Fibroblast of upper back skin (primary cell): ENCODE measurements around the gene PCSK4.
A peak's percentile ranks its signal among the peaks of the same experiment; 100 is the strongest.
"Not testable (repeated sequence)": the region's sequence is repeated elsewhere in the genome, so short reads cannot be mapped to it uniquely, and the experiment has no call there.

Experiments
- DNase-seq: peaks from one replicate; pipeline ENCODE4 v3.0.0-alpha.2; 2013

PCSK4 gene

DNA sequence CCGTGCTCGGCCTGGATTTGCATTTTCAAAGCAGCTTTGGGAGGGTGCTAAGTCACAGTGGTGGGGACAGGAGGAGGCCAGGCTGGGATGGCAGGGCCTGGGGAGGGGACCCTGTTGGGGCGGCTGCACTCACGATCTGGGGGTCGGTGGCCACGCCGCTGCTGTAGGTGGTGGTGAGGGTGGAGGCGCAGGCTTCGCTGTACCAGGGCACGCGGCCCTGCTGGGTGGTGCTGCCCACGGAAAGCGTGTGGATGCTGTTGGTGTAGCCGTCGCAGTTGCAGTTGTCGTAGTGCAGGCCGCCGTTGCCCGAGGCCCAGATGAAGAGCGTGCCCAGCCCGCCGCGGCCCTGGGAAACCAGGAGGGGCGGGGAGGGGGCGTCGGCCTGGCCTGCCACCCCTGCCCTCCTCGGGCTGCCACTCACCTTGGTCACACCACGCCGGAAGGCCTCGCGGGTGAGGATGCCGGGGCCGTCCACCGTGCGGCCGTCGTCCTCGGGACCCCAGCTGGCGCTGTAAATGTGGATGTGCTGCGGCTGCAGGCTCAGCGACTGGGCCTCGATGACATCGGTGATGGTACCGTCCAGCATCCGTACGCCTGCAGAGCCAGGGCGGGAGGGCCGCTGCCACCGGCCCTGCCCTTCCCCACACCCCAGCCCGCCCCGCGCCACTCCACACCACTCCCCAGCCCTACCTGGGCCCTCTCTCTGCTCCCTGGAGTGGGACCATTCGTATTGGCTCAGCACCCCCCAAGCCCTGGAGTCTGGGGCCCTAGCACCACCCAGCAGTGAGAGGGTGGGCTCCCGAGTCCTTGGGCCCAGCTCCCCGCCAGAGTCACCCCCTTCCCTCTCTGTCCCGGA lies 3.2 kb downstream of the PCSK4 start:
- no peak for DNase-seq

- DNase-seq: no peak
These were observed 6.1 kb downstream of the PCSK4 start for GRCh38 chr19:1483979-1484428.

- no peak for DNase-seq
These were observed 6.8 kb downstream of the PCSK4 start for GRCh38 chr19:1483131-1483978.

DNA sequence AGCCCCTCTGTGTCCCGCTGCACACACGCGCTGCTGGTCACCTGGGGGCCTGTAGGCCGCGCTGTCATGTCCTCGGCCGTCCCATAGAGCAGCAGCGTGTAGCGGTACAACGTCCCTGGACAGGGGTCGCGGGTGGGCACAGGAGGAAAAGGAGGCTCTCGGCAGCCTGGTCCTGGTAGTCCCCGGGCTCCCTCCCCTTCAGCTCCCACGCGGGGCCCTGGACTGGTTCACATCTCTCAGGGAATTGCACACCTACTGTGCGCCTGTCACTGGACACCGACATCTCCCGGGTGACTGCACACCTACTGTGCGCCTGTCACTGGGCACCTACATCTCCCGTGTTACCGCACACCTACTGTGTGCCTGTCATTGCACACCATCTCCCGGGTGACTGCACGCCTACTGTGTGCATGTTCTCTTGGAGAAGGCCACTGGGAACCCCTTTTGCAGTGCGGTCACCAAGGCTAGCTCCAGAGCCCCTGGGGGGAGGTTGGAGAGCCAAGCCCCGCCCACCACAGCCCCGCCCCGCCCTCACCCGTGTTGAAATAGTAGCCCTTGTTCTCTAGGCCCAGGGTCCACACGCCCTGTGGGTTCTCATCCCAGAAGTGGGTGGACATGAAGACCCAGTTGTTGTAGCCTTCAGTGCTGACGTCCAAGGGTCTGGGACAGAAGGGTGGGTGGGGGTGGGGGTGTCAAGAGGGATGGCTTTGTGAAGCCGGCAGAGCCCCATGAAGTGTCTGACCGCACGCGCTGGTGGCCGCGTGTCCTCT lies 7.6 kb downstream of the PCSK4 start:
- no peak for DNase-seq

DNA sequence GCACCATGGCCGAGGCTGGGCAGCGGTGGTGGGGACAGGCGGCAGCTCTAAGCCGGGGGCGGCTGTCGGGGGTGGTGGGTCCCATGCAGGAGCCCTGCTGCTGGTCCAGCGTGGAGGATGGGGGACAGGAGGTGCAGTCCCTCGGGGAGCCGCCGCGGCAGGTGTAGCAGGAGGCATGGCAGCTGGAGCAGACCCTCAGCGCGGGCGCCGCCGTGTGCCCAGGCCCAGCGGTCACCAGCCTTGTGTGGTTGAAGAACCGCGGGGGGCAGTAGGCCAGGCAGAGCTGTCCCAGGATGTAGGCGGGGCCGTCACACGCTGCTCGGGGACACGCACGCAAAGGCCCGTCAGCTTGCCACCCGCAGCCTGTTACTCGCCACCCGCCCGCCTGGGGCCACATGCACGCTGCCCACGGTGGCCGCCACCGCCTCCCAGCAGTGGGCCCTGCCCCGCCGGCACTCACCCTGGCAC lies 8.2 kb downstream of the PCSK4 start:
- DNase-seq: no peak

DNA sequence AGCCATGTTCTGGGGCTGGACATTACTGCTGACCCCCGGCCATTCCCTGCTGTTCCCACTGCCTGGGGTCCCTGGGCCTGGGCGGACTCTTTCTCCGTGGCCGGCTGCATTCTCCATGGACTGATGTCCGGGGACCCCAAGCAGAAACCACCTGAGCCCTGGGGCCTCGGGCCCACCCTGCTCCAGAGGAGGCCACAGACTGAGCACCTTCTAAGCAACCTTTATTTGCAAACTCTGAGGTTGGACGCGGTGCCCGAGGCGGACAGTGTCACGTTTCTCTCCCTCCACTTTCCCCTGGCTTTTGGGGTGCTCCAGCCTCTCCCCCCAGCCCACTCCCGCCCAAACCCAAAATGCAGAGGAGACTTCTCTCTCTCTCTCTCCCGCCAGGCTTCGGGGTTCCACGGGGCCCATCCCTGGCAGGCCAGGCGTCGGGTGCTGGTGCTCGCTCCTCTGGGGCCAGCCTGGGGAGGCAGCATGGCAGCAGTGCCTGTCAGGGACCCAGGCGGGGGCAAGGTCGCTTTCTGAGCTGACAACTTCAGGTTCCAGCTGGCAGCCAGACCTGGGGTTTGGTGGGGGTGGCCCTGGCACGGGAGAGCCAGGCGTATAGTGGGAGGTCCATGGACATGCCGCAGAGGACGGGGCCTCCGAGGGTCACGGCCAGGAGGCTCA lies 8.8 kb downstream of the PCSK4 start:
- no peak for DNase-seq

- DNase-seq: peak; percentile 92
These were observed 11.0 kb downstream of the PCSK4 start, which contains the start of gene C19orf25 for GRCh38 chr19:1478934-1479707. Gene C19orf25, minus strand, starts transcription at chr19:1479215. Its CDS starts 312 bp downstream, at chr19:1478903.

GRCh38 chr19:1477056-1477455 lies 13.1 kb downstream of the PCSK4 start:
- not testable (repeated sequence) for DNase-seq

DNA sequence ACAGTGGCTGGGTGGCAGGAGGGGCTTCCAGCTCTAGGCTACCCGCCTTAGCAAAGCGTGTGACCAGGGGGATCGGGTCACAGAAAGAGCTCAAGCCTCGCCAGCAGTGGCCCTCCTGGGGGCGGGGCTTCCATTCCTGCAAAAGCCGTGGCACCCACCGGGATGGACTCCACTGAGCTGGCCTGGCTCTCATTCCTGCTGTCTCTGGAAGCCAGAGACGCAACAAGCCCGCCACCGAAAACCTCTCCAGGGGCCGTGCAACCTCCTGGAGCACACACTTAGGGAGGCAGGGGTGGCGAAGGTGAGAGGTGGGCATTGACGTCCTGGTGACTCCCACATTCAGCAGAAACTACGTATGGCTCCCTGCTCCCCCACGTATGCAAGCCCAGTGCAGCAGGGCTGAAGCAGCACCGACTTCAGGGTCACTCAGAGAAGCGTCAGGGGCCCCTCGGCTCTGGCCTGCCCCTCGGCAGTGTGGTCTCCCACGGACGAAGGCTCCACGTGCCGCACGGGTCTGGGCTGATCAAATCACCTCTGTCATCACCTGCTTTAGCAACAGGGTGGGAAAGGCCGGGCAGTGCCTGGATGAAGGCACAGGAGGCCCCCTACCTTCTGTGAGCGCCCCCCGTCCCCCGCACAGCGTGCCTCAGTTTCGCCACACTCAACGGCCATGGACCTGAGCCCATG lies 14.3 kb downstream of the PCSK4 start:
- no peak for DNase-seq

GRCh38 chr19:1474765-1475351 lies 15.3 kb downstream of the PCSK4 start:
- DNase-seq: no peak

- DNase-seq: no peak
These were observed 16.0 kb downstream of the PCSK4 start for GRCh38 chr19:1474011-1474764.

- DNase-seq: no peak
These were observed 16.9 kb downstream of the PCSK4 start for GRCh38 chr19:1473085-1473851.

DNA sequence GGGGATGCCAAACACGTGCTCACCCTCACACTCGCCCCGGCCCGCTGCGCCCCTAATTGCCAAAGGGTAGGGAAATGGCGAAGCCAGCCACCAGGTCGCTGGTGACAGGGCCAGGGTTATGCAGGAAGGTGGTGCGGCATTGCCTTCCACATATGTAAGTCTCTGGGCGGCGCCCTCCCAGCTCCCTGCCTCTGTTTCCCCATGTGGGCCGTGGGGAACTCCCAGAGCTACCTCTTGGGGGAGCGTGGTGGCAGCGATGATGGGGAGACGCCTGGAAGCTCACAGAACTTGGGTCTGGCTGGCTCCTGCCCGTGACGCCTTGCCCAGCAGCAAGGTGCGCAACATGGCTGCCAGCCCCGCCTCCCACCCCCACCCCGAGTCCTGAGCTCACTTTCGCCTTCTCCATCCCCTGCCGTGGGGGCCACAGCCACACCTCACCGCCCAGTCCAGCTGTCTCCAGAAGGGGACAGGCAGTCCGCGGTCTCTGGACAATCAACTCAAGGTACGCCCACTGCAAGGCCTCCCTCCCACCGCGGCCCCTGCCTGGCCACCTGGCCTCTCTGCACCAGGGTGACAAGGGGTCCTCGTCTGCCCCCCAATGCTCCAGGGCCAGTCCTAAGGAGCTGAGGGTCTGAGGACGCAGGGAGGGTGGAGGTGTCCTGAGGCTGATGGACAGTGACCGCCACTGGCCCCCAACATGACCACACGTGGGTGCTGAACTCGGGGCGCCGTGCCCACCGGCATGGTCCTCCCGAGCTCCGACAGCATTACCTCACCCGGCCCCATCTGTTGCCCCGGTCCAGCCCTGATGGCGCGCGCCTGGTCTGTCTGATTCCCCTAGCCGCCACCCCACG lies 17.7 kb downstream of the PCSK4 start:
- DNase-seq: no peak

- no peak for DNase-seq
These were observed 18.5 kb downstream of the PCSK4 start for GRCh38 chr19:1471515-1472160.

DNA sequence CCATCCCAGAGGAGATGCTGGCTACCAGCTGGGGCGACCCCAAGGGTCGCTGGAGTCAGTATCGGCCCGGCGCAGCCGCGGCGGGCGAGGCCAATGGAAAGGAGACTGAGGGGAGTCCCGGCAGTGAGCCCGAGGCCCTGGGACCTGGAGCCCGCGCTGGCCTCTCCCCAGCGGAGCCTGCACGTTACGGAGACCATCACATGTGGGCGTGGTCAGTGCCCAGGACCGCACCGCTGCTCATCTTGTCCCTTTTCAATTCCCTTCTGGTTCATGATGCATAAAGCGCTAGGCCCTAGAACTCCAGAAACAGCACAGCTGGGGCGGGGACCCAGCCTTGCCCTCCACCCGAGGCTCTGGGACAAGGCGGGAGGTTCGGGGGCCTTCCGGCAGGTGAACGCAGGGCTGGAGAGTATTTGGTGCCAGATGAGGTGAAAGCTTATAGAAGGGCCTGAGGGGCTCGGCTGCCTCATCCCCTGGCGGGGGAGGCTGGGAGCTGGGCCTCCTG lies 19.1 kb downstream of the PCSK4 start:
- DNase-seq: no peak

DNA sequence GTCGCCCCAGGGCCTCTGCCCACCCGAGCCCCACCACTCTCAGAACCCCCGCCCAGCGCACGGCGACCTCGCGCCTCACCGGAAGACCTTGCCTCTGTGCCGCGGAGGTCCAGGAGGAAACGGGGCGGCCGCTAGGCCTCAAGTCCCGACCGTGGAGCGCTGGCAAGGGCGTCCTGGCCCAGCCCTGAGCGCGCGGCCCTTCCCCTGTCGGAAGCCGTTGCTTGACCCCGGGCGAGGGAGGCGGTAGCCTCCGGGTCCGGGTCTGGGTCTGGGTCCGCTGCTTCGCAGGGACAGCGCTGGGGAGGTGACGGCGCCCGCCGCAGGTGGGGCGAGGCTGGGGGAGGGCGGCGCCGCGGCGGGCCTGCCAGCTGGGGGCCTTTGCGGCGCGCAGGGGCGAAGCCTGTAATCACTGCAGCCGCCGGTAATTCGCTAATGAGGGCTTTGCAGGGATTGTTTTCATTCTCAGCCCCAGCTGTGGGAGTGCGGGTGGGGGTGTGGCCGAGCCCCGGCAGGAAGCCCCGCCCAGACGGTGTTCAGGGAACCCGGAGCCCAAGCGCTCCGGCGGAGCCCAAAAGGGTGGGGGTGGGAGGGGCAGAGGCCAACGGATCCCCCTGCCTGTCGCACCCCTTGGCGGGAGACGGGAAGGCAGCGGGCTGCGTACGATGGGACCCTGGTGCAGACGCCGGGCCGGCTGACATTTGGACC lies 19.7 kb downstream of the PCSK4 start:
- no peak for DNase-seq

DNA sequence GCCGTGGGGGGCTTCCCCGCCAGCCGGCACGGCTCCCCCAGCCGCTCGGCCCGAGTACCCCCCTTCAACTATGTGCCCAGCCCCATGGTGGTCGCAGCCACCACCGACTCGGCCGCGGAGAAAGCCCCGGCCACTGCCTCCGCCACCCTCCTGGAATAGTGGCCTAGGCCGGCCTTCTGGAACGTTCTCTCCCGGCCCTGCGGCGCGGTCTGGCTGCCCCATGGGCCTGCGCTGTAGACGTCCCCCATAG lies 20.2 kb downstream of the PCSK4 start:
- no peak for DNase-seq
